SKM-1 treated with dmso at 0.1 percent for 144 hours (cell line): ENCODE data around the gene IL26.
A peak's percentile ranks its signal among the peaks of the same experiment; 100 is the strongest.
"Not testable (repeated sequence)": the region's sequence is repeated elsewhere in the genome, so short reads cannot be mapped to it uniquely, and the experiment has no call there.

Source experiments
- DNase-seq: peaks from one replicate; lab custom pipeline; 2025; ENCODE audit not compliant: unreplicated experiment; lab: John Stamatoyannopoulos, UW

The IL26 gene

GRCh38 chr12:68240079-68240478, 14.5 kb upstream of the IL26 start:
- DNase-seq: no peak

GRCh38 chr12:68239309-68239982, 13.8 kb upstream of the IL26 start:
- DNase-seq: no peak

GRCh38 chr12:68237619-68238018, 12.0 kb upstream of the IL26 start:
- DNase-seq: no peak

GRCh38 chr12:68237078-68237477, 11.5 kb upstream of the IL26 start:
- no peak for DNase-seq

GRCh38 chr12:68236421-68237059, 10.9 kb upstream of the IL26 start:
- no peak for DNase-seq

GRCh38 chr12:68235576-68235975, 10.0 kb upstream of the IL26 start:
- DNase-seq: no peak

GRCh38 chr12:68234140-68234539, 8.5 kb upstream of the IL26 start:
- DNase-seq: no peak

GRCh38 chr12:68233498-68233897, 7.9 kb upstream of the IL26 start:
- no peak for DNase-seq

GRCh38 chr12:68231691-68232090, 6.1 kb upstream of the IL26 start:
- no peak for DNase-seq

GRCh38 chr12:68231229-68231628, 5.6 kb upstream of the IL26 start:
- no peak for DNase-seq

GRCh38 chr12:68229956-68230355, 4.3 kb upstream of the IL26 start:
- DNase-seq: no peak

- DNase-seq: no peak
These were observed 1.7 kb upstream of the IL26 start for GRCh38 chr12:68227356-68227755.

- DNase-seq: no peak
These were observed 861 bp downstream of the IL26 start for GRCh38 chr12:68224613-68225285.

- peak; percentile 52 for DNase-seq
These were observed 2.4 kb downstream of the IL26 start for GRCh38 chr12:68223067-68223747.

- no peak for DNase-seq
These were observed 3.3 kb downstream of the IL26 start for GRCh38 chr12:68222326-68222725.

- no peak for DNase-seq
These were observed 4.1 kb downstream of the IL26 start for GRCh38 chr12:68221497-68221896.

- no peak for DNase-seq
These were observed 14.7 kb downstream of the IL26 start for GRCh38 chr12:68210875-68211274.

- not testable (repeated sequence) for DNase-seq
These were observed 16.4 kb downstream of the IL26 start for GRCh38 chr12:68209048-68209728.

GRCh38 chr12:68207276-68207675, 18.3 kb downstream of the IL26 start:
- no peak for DNase-seq

- no peak for DNase-seq
These were observed 19.2 kb downstream of the IL26 start for GRCh38 chr12:68206446-68206845.

- DNase-seq: no peak
These were observed 22.1 kb downstream of the IL26 start for GRCh38 chr12:68203460-68203875.
